ENCODE results near the gene NPHS2.

NPHS2 gene

DNA sequence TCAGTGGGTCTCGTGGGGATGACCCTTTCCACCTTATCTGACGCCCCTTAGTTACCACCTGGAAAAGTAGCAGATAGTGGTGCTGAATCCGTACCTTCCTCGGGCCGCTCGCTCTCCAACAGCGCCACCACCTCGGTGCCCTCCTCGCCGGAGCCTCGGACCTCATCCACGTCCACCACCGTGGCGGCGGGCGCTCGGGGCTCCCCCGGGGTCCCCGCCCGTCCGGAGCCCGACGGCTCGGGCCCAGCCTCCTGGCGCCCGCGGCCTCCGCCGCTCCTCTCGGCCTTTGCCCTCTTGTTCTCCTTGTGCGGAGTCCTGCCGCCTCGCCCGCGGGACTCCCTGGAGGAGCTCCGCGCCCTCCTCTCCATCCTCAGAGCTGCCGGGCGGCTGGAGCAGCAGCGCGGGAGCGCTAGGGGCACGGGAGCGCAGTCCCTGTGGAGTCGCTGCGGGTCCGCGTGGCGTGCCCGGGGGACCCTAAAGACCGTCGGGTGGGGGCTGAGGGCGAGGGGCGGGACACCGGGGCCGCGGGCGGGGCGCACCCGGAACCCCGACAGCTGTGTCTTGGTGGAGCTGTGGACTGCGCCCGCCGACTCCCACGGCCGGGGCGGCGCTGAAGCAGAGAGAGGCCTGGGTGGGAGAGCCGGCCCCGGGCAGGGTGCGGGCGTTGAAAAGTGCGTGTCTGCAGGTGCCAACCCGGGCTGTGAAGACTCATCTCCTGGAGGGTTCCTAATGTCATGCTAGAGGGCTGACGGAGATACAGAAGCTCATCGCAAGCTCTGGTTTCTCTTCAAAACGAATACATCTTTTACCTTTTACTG is at the start of gene NPHS2:
NPHS2 (minus strand) TSS at position 452 of the 818 bp plus-strand sequence; CDS start at position 368, 84 bp downstream.
- H3K4me3 ChIP-seq = peak within 1 kb of the TSS; percentile 48
- no peak for DNase-seq (ENCODE audit: low spot score)
- TF ChIP-seq CTCF (IDR thresholded peaks at IDR 0.05) = no peak
- no peak within 1 kb of the TSS for H3K27ac ChIP-seq

DNA sequence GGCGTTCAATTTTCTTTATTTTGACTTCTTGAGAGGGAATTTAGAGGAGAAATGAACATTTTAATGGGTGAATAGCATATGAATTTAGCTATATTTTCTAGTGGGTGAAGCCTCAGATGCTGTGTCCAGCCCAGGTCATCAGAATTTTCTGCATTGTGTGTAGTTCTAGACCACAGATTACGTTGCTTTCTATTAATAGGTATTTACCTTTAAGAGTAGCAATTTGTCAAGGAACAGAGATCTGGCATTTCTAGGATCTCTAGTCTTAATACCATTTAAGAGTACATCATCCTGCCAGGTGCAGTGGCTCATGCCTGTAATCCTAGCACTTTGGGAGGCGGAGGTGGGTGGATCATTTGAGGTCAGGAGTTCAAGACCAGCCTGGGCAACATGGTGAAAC is 36.6 kb upstream of the NPHS2 start:
- Histone ChIP-seq H3K4me3 (no peak overlapping the region), H3K27ac (no peak overlapping the region)
- no peak for TF ChIP-seq CTCF (IDR thresholded peaks at IDR 0.05)
- DNase-seq (ENCODE audit: low spot score) = no peak

- no peak for DNase-seq (ENCODE audit: low spot score)
- TF ChIP-seq CTCF (IDR thresholded peaks at IDR 0.05) = no peak
- no peak overlapping the region for H3K4me3 ChIP-seq
- H3K27ac ChIP-seq = no peak overlapping the region
These were observed 25.3 kb upstream of the NPHS2 start for GRCh38 chr1:179601093-179601492.

GRCh38 chr1:179599623-179600249 is 24.0 kb upstream of the NPHS2 start:
- no peak for DNase-seq (ENCODE audit: low spot score)
- TF ChIP-seq CTCF (IDR thresholded peaks at IDR 0.05) = no peak
- H3K27ac ChIP-seq = no peak overlapping the region

DNA sequence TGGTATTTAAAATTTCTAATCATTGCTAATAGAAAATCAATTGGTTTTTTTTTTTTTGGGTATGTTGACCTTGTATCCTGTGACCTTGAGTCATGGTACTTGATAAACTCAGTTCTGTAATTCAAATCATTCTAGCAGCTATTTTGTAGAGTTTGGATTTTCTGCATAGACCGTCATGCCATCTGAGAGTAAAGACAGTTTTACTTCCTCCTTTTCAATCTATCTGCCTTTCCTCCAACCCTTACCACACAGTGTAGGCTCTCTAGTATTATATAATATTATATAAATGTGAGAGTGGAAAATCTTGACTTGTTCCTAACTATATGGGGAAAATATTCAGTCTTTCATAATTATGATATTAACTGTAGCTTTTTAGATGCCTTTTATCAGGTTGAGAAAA is 22.9 kb upstream of the NPHS2 start:
- H3K27ac ChIP-seq = no peak overlapping the region
- H3K4me3 ChIP-seq = no peak overlapping the region
- no peak for TF ChIP-seq CTCF (IDR thresholded peaks at IDR 0.05)
- DNase-seq (ENCODE audit: low spot score) = no peak

More at GRCh38 chr1:179599623-179600249, 24.0 kb upstream of the NPHS2 start:
- H3K4me3 ChIP-seq = no peak overlapping the region

DNA sequence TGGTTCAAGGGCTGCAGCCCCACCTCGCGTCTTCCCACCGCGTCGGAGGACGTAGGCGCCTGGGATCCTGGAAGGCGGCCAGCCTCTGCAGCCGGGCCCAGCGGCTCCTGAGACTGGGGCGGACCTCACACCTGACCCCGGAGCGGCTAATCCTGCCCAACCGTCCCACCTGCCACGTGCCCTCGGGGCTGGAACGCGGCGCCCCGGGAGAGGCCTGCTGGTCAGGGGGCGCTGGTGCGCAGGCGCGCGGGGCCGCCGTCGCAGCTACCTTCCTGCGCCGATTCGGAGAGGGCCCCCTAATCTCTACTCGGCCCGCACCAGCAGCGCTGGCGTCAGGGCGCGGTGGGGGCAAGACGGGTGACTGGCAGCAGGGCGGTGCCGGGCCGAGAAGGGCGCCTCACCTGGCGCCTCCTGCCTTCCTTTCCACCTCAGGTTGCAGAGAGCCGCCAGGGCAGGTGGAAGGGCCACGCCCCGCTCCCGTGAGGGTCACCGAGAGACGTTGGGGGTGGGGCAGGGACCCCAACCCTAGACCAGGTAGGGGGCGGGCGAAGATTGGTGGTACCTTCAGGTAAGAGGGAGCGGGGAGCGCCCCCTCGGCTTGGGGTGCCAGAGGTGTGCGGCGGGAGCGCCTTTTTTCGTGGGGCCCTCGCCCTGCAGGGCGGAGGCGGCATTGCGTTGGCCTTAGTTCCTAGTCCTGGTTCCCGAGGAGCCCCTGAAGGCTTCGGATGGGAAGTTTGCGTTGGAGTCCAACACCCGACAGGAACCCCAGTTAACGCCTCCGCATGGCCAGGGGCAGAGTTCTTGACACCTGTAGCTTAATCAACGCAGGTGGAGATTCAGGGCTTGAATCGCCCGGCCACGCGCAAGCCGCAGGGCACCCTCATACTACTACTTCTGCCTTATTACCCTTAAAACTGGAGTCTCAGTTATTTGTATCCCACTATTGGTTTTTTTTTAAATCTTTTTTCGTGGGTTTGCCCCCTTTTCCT is 16.1 kb upstream of the NPHS2 start, which contains the start of gene TDRD5:
TDRD5 (plus strand) TSS at position 241 of the 989 bp plus-strand sequence. CDS start 784 bp downstream, outside the sequence.
- Histone ChIP-seq H3K27ac (no peak within 1 kb of the TSS), H3K4me3 (peak within 1 kb of the TSS; percentile 25)
- DNase-seq (ENCODE audit: low spot score) = no peak
- no peak for TF ChIP-seq CTCF (IDR thresholded peaks at IDR 0.05)
